ENCODE measurements around the gene ZDHHC1.

Gene ZDHHC1

GRCh38 chr16:67407176-67407787, 9.0 kb downstream of the ZDHHC1 start:
- H3K27me3 ChIP-seq (ENCODE audit: insufficient read depth, poor library complexity, severe bottlenecking): no peaks in the 10 kb centered on the region
- TF ChIP-seq CTCF (IDR thresholded peaks at IDR 0.05; ENCODE audit: insufficient read depth, low read length) (no peak), SPI1 (IDR thresholded peaks at IDR 0.05; ENCODE audit: borderline replicate concordance, low read depth) (no peak), REST (IDR thresholded peaks at IDR 0.05; ENCODE audit: insufficient replicate concordance, low read depth) (no peak), GABPA (IDR thresholded peaks at IDR 0.05; ENCODE audit: low read depth) (no peak), POLR2AphosphoS5 (IDR thresholded peaks at IDR 0.05; ENCODE audit: low read depth) (no peak)
- H3K27ac ChIP-seq (replicated peaks): no peak overlapping the region
- H3K4me3 ChIP-seq (replicated peaks; ENCODE audit: insufficient read depth, low read length): no peak overlapping the region
- DNase-seq (ENCODE audit: low read depth in 1 of 2, low spot score in 1 of 2): no peak

DNA sequence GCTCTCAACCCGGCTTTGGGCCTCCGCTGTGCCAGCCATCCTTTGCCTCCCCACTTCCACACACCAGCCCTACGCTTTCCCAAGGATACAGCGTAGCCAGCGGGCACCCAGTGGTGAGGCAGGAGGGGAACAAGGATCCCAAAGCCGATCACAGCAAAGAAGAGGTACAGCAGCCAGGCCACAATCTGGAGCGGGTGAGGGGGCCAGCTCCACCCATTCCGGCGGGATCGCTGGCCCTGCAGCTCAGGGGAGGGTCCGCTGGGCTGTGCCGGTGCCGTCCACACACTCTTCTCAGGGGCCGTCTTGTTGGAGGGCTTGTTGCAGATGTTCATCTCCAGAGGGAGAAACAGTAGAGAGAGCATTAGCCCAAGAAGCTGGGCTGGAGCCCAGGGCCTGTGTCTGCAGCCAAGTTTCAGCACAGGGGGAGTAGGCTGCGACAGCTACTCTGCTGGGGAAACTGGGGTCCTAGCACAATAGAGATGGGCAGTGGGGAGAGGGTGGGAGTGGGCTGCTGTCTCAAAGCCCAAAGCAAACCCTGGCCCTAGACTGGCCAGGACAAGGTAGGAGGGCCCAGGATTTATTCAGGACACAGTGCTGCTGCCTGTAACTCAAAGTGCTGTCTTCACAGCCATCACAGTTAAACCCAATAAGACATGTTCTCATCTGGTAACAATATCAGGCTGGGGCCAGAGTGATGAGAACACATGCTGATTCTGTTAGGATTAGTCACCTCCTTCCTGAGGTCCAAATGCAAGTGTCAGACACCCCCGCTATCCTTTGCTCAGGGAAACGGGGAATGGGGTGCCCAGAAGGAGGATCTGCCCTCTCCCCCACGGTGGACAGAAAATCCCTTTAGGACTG, 9.9 kb downstream of the ZDHHC1 start:
- no peaks in the 10 kb centered on the region for H3K27me3 ChIP-seq (ENCODE audit: insufficient read depth, poor library complexity, severe bottlenecking)
- H3K27ac ChIP-seq (replicated peaks): no peak overlapping the region
- no peak overlapping the region for H3K4me3 ChIP-seq (replicated peaks; ENCODE audit: insufficient read depth, low read length)
- TF ChIP-seq REST (IDR thresholded peaks at IDR 0.05; ENCODE audit: insufficient replicate concordance, low read depth) (no peak), POLR2AphosphoS5 (IDR thresholded peaks at IDR 0.05; ENCODE audit: low read depth) (no peak), SPI1 (IDR thresholded peaks at IDR 0.05; ENCODE audit: borderline replicate concordance, low read depth) (no peak), GABPA (IDR thresholded peaks at IDR 0.05; ENCODE audit: low read depth) (no peak), CTCF (IDR thresholded peaks at IDR 0.05; ENCODE audit: insufficient read depth, low read length) (no peak)
- no peak for DNase-seq (ENCODE audit: low read depth in 1 of 2, low spot score in 1 of 2)

GRCh38 chr16:67405336-67405735, 10.9 kb downstream of the ZDHHC1 start:
- DNase-seq (ENCODE audit: low read depth in 1 of 2, low spot score in 1 of 2): no peak
- no peak overlapping the region for H3K4me3 ChIP-seq (replicated peaks; ENCODE audit: insufficient read depth, low read length)
- TF ChIP-seq GABPA (IDR thresholded peaks at IDR 0.05; ENCODE audit: low read depth) (no peak), REST (IDR thresholded peaks at IDR 0.05; ENCODE audit: insufficient replicate concordance, low read depth) (no peak)
- no peak overlapping the region for H3K27ac ChIP-seq (replicated peaks)
- no peaks in the 10 kb centered on the region for H3K27me3 ChIP-seq (ENCODE audit: insufficient read depth, poor library complexity, severe bottlenecking)
